Activated B cell treated with CpG ODN at 0.5 μM for 24 hours (primary cell): Measurements from ENCODE around the gene DNAJB13. TPM values are rescaled to one million over a fixed set of nuclear protein-coding genes. Genes with fewer than 3 reads are reported as not detected.
A peak's percentile ranks its signal among the peaks of the same experiment; 100 is the strongest.

Experiments used
- ATAC-seq: fragments of 200-7000 bp; cut with Tn5 transposase; one replicate; pipeline ENCODE4 v1.10.0; 2021; ENCODE audit warnings: low read depth, mild to moderate bottlenecking, moderate library complexity
- CTCF ChIA-PET: fragments of 350-600 bp; sonication (Branson Sonifier 250); formaldehyde crosslinking; loops from one replicate; lab custom pipeline; 2021; ENCODE audit warnings: antibody characterized with exemption; lab: Charles Lee
- POLR2A ChIA-PET: fragments of 350-600 bp; sonication (Branson Sonifier 250); formaldehyde crosslinking; loops from one replicate; lab custom pipeline; 2021; ENCODE audit warnings: antibody characterized with exemption; lab: Charles Lee
- DNase-seq: peaks from one replicate; pipeline ENCODE4 v3.0.0; 2022
- H3K27ac Mint-ChIP-seq: one replicate; pipeline ENCODE4 v1.8.0; 2020; ENCODE audit warnings: mixed read lengths
- H3K27me3 Mint-ChIP-seq: one replicate; pipeline ENCODE4 v1.8.0; 2021; ENCODE audit warnings: mixed read lengths
- H3K36me3 Mint-ChIP-seq: one replicate; pipeline ENCODE4 v1.8.0; 2021; ENCODE audit warnings: low read depth, mixed read lengths
- H3K4me1 Mint-ChIP-seq: one replicate; pipeline ENCODE4 v1.8.0; 2021; ENCODE audit warnings: mixed read lengths
- H3K4me3 Mint-ChIP-seq: one replicate; pipeline ENCODE4 v1.8.0; 2020; ENCODE audit warnings: mild to moderate bottlenecking, mixed read lengths
- H3K9me3 Mint-ChIP-seq: one replicate; pipeline ENCODE4 v1.8.0; 2020; ENCODE audit warnings: mixed read lengths
- CTCF ChIP-seq: fragments of 200-600 bp; IDR thresholded peaks from one replicate; pipeline ENCODE4 v1.8.0; 2022; ENCODE audit warnings: antibody characterized with exemption, mild to moderate bottlenecking
- intact Hi-C: fragments of 100-400 bp; cut with micrococcal nuclease; formaldehyde crosslinking; loops from one replicate; pipeline ENCODE4 v1.15.1; 2024
- total RNA-seq: library from RNA; stranded (reverse); gene quantifications from 2 replicates; pipeline ENCODE4 v1.2.3, GENCODE V29; 2022

DNAJB13 gene
- total RNA-seq, 1 donor from 2014 or later: not detected

- peaks cover 72% of the 10 kb centered on the region for H3K4me1 Mint-ChIP-seq
- peaks cover 16% of the 10 kb centered on the region for H3K36me3 Mint-ChIP-seq
- no peaks in the 10 kb centered on the region for H3K27me3 Mint-ChIP-seq
- peak overlapping the region; percentile 70 for H3K4me3 Mint-ChIP-seq
- ATAC-seq (no peak), DNase-seq (no peak)
- intact Hi-C loops: no loop called here
- ChIA-PET POLR2A (interaction anchor here (0.7 to 2.4 kb wide), 9 partner anchors 8 to 44 kb away, joined by 3 to 24 read pairs (median 8); partner anchors contain the start of gene UCP2), CTCF (interaction anchor here (2.4 kb wide), 1 partner anchor 48 kb away, joined by 7 read pairs; no protein-coding TSS in a partner anchor)
- H3K27ac Mint-ChIP-seq: peak overlapping the region; percentile 92
- no peaks in the 10 kb centered on the region for H3K9me3 Mint-ChIP-seq
- TF ChIP-seq CTCF: no peak
Observed at GRCh38 chr11:74012074-74012809, 61.4 kb downstream of the DNAJB13 start.

- Mint-ChIP-seq H3K4me1 (peaks cover 72% of the 10 kb centered on the region), H3K4me3 (no peak overlapping the region), H3K27ac (peak overlapping the region; percentile 92), H3K9me3 (no peaks in the 10 kb centered on the region), H3K36me3 (peaks cover 19% of the 10 kb centered on the region), H3K27me3 (no peaks in the 10 kb centered on the region)
- POLR2A ChIA-PET: interaction anchor here (1.0 to 2.0 kb wide), 3 partner anchors 8 to 49 kb away, joined by 5 to 7 read pairs (median 6); partner anchors contain the start of gene UCP2
- DNase-seq (no peak), ATAC-seq (no peak)
- no peak for TF ChIP-seq CTCF
- CTCF ChIA-PET: interaction anchor here (2.4 kb wide), 1 partner anchor 48 kb away, joined by 7 read pairs; no protein-coding TSS in a partner anchor
- intact Hi-C loops: no loop called here
Observed at GRCh38 chr11:74013141-74013540, 62.3 kb downstream of the DNAJB13 start.

GRCh38 chr11:74014880-74015279 is 64.1 kb downstream of the DNAJB13 start:
- Mint-ChIP-seq H3K36me3 (peaks cover 19% of the 10 kb centered on the region), H3K4me1 (peaks cover 63% of the 10 kb centered on the region), H3K27me3 (no peaks in the 10 kb centered on the region), H3K9me3 (no peaks in the 10 kb centered on the region), H3K4me3 (no peak overlapping the region), H3K27ac (no peak overlapping the region)
- no peak for DNase-seq
- POLR2A ChIA-PET: interaction anchor here (1.1 to 4.9 kb wide), 4 partner anchors 17 to 43 kb away, joined by 4 to 22 read pairs (median 7); partner anchors contain the start of gene UCP2
- CTCF ChIA-PET: interaction anchor here (1.6 kb wide), 1 partner anchor 42 kb away, joined by 3 read pairs; no protein-coding TSS in a partner anchor
- intact Hi-C loops: no loop called here
- ATAC-seq: no peak
- no peak for TF ChIP-seq CTCF

- Mint-ChIP-seq H3K9me3 (no peaks in the 10 kb centered on the region), H3K36me3 (peaks cover 19% of the 10 kb centered on the region), H3K4me3 (no peak overlapping the region), H3K4me1 (peaks cover 51% of the 10 kb centered on the region), H3K27me3 (no peaks in the 10 kb centered on the region), H3K27ac (no peak overlapping the region)
- TF ChIP-seq CTCF: no peak
- ATAC-seq (no peak), DNase-seq (no peak)
- intact Hi-C loops: no loop called here
- ChIA-PET CTCF (interaction anchor here (1.6 kb wide), 1 partner anchor 43 kb away, joined by 3 read pairs; no protein-coding TSS in a partner anchor), POLR2A (interaction anchor here (1.0 to 4.9 kb wide), 4 partner anchors 19 to 44 kb away, joined by 4 to 22 read pairs (median 6); no protein-coding TSS in a partner anchor)
Observed at GRCh38 chr11:74015919-74016684, 65.3 kb downstream of the DNAJB13 start.
